ENCODE results near the gene PEX11B. TPM values are rescaled to one million over a fixed set of nuclear protein-coding genes. Genes with fewer than 3 reads are reported as not detected.

The PEX11B gene
- polyA plus RNA-seq (2013, experiment 1 of 2; ENCODE audit: insufficient read length) = 34.2 TPM
- polyA plus RNA-seq (2013, experiment 2 of 2; ENCODE audit: insufficient read length) = 32.9 TPM

- peak; percentile 86 for DNase-seq
These were observed at the start of gene PEX11B for GRCh38 chr1:145918144-145918991. PEX11B (minus strand) TSS chr1:145918717; CDS start chr1:145918688, 29 bp downstream.

GRCh38 chr1:145967288-145967687, 48.8 kb upstream of the PEX11B start:
- DNase-seq = no peak

- no peak for DNase-seq
These were observed 46.7 kb upstream of the PEX11B start for GRCh38 chr1:145965119-145965744.

DNA sequence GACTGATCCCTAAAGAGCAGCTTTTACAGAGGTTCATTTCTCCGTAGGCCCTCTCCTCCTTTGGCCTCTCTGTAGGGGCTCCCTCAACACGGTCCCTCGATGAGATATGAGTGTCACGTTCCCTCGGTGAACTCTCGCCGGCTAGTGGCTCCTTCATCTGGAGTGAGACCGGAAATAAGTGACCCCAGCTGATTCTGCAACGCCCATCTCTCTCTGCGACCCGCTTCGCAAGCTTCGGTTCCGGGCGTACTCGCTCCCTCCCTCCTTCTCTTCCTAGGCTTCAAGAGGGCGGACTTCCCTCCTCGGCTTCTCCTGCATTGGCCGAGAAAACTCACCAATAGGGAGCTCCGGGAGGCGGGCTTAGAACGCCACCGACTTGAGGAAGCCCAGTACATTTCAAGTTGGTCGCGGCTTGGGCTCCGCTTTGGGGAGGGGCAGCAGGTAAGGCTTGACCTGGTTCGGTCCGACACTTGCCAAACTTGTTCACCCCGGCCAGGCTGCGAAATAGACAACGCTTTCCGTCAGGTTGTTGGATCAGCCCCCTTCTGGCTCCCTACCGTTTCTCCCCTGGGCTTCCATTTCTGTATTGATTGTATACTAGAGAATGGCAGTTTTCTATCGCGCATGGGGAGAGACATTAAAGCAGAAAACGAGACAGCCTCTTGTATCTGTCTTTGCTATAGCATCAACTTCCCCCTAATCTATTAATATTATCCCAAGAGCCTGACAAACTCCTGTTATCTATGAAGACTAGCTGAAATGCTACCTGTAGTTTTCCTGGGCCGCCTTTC, 46.0 kb upstream of the PEX11B start, which contains the start of the genes ANKRD34A and POLR3GL:
ANKRD34A (minus strand) TSS at position 248 of the 791 bp plus-strand sequence. CDS start 2,816 bp downstream, outside the sequence.
POLR3GL (plus strand) TSS at position 363 of the 791 bp plus-strand sequence. CDS start 10,176 bp downstream, outside the sequence.
- DNase-seq = peak; percentile 88

DNA sequence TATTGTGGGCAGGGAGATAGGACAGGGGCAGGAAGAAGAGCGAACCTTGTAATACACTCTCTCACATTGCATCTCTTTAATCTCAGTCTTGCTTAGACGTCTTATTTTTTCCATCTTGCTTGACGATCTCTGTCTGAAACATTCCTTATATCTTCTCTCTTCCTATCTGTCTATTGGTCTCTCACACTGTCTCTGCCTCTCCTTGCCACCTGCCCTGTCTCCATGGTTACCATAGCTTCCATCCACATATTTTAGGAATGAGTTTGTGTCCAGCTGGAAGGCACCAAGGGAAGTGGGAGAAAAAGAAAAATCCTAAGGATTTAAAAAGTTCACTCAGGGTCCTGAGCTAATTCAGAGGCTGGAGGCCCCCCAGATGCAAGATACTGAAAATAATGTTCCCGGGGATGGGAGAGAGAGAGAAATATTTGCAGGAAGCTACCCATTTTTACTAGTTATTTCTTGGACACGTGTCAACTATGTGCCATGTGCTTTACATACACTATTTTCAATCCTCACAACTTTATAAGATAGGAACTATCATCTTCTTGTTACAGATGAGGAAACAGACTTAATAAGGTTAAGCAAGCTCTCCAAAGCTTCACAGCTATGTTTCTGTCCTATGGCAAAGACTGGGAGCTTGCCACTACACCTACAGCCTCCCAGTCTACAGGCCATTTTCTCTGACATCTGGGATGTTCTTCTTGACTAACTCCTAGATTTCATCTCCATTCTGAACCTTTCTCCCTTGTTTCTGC, 44.9 kb upstream of the PEX11B start:
- DNase-seq = peak; percentile 84

DNA sequence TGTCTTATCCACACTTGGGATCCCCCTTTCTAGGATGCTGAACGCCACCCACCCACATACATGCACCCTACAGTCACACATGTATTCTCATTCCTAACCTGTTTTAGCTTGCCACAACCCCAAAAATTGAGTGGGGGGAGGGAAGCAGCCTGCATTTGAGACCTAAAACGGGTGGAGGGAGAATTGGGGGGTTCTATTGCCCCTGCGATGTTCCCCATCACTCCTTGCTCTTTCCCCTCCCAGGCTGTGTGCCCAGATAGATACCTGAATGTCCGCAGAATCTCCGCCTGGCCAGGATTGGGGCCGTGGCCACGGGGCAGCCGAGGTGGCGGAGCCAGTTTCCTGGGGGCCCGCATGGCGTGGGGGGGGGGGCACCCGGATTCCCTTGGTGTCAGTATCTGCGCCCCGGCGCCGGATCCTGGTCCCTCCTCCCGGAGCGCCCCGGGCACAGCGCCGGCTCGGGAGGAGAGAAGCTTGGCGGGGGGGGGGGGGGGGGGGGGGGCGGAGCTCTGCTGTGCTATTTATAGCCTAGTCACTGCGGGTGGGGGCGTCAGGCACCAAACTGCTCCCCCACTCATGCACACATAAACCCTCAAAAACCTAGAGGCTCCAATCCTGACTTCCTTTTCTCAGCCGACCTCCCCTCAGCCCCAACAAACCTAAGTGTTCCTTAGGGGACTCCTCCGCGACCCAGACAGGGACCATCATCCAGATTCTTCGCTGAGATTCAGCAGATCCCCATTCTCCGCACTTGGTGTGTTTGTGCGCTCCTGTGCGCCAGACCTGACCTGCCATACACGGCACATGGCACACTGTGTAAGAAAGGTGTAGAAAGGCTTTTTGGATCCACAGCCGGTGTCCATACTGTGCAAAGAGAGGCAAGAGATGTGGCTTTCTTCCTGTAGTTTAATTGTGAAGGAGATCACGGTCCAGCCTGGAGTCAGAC, 43.9 kb upstream of the PEX11B start:
- no peak for DNase-seq

- DNase-seq = no peak
These were observed 43.1 kb upstream of the PEX11B start for GRCh38 chr1:145961425-145962156.

- DNase-seq = no peak
These were observed 42.5 kb upstream of the PEX11B start for GRCh38 chr1:145961109-145961424.

GRCh38 chr1:145960468-145961108, 42.1 kb upstream of the PEX11B start:
- DNase-seq = peak; percentile 60

DNA sequence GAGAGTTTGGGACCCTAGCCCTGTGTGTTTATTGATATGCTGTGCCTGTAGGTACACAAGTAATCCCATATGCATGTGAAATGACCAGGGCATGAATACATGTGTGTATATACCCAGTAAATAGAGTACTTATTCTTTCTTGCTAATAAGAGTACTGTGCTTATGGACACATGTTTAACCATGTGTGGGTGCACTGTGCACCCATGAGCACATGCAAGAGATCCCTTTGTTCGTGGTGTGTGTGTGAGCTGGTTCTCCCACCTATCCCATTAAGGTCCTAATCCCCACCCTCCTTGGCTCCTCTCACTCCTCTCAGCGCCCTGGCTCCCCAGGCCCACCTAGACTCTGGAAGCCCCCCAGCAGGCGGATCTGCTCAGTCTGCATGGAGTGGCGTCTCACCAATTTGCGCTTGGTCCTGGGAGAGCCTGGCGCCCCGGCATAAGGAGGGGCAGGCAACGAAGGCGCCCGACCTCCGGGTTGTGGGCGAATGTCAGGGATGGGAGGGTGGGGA, 41.5 kb upstream of the PEX11B start:
- DNase-seq = no peak

DNA sequence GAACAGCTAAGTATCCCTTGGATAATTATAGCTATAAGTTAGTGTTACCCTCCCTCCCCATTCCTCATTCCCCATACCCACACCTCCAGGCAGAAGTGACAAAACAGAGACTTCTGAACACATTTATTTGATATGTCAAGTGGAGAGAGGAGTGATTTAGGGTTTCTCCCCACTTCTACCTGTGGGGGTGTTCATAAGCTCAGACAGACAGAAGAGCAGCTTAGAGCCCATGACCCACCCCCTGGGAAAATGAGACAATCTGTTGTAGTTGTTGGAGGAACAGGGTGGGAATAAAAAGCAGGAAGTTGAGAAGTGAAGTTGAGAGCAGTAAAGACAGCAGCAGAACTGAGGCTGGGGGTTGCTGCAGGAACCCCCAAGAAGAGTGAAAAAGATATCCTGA, 40.8 kb upstream of the PEX11B start:
- DNase-seq = no peak

GRCh38 chr1:145958734-145959133, 40.2 kb upstream of the PEX11B start:
- no peak for DNase-seq

- DNase-seq = peak; percentile 97
These were observed 39.2 kb upstream of the PEX11B start, which contains the start of gene LIX1L for GRCh38 chr1:145957443-145958319. LIX1L (minus strand) TSS chr1:145958017; CDS start chr1:145957927, 90 bp downstream.

- DNase-seq = peak; percentile 47
These were observed 38.4 kb upstream of the PEX11B start for GRCh38 chr1:145956781-145957442.

DNA sequence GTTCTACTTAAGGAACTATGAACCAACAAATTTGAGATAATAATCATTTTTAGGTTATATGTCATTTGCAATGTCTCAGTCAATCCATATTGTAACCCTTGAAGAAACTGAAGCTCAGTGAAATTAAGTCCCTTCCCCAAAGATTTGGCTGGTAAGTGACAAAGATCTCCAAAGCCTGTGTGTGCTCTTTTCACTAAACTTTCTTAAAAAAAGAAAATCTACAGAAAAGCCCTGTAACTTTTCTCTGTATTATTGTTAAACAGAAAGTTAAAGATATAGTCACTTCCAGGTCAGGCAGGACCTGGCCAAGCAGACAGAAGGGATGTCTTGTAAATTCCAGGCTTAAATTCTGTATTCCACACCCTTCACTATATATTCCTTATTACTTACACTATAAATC, 37.8 kb upstream of the PEX11B start:
- DNase-seq = no peak

GRCh38 chr1:145955436-145955835, 36.9 kb upstream of the PEX11B start:
- no peak for DNase-seq

DNA sequence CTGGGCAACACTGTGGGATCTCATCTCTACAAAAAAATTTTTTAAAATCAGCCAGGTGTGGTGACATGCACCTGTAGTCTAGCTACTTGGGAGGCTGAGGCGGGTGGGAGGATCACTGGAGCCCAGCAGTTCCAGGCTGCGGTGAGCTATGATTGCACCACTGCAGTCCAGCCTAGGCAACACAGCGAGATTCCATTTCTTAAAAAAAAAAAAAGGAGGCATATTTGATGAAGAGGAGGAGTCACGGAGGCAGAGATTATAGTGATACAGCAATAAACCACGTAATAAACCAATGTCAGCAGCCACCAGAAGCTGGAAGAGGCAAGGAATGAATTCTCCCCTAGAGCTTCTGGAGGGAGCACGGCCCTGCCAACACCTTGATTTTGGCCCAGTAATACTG, 35.3 kb upstream of the PEX11B start:
- no peak for DNase-seq

- no peak for DNase-seq
These were observed 34.4 kb upstream of the PEX11B start for GRCh38 chr1:145952903-145953302.
